Glutamatergic neuron (in vitro differentiated cells): Measurements from ENCODE around the gene C2CD5. TPM values are rescaled to one million over a fixed set of nuclear protein-coding genes. Genes with fewer than 3 reads are reported as not detected.
A peak's percentile ranks its signal among the peaks of the same experiment; 100 is the strongest.
"Not testable (repeated sequence)": the region's sequence is repeated elsewhere in the genome, so short reads cannot be mapped to it uniquely, and the experiment has no call there.

ENCODE experiments used
- DNase-seq: peaks from one replicate; pipeline ENCODE4 v3.0.0; 2022
- H3K27ac Mint-ChIP-seq: one replicate; pipeline ENCODE4 v1.8.0; 2020; ENCODE audit warnings: mild to moderate bottlenecking, mixed read lengths, inconsistent platforms; ENCODE audit not compliant: unreplicated experiment
- H3K27me3 Mint-ChIP-seq: one replicate; pipeline ENCODE4 v1.8.0; 2020; ENCODE audit warnings: mild to moderate bottlenecking, moderate library complexity, mixed read lengths, inconsistent platforms; ENCODE audit not compliant: unreplicated experiment
- H3K36me3 Mint-ChIP-seq: one replicate; pipeline ENCODE4 v1.8.0; 2020; ENCODE audit warnings: mild to moderate bottlenecking, mixed read lengths, inconsistent platforms; ENCODE audit not compliant: unreplicated experiment
- H3K4me1 Mint-ChIP-seq: one replicate; pipeline ENCODE4 v1.8.0; 2020; ENCODE audit warnings: mild to moderate bottlenecking, low read depth, mixed read lengths, inconsistent platforms; ENCODE audit not compliant: unreplicated experiment
- H3K4me3 Mint-ChIP-seq: one replicate; pipeline ENCODE4 v1.8.0; 2020; ENCODE audit warnings: mild to moderate bottlenecking, mixed read lengths, inconsistent platforms; ENCODE audit not compliant: unreplicated experiment
- H3K9me3 Mint-ChIP-seq: one replicate; pipeline ENCODE4 v1.8.0; 2020; ENCODE audit warnings: mild to moderate bottlenecking, moderate library complexity, mixed read lengths, inconsistent platforms; ENCODE audit not compliant: unreplicated experiment
- CTCF ChIP-seq: fragments of 200-600 bp; sonication (generic); IDR thresholded peaks from one replicate; pipeline ENCODE4 v1.5.0; 2021; ENCODE audit not compliant: partially characterized antibody, unreplicated experiment
- total RNA-seq: library from RNA; stranded (reverse); fragmentation: NEBNext Ultra II Directional; extraction: Animal tissue kit (Norgen Biotek cat#: 25700); gene quantifications from one replicate; pipeline ENCODE4 v1.2.1, GENCODE V29; 2021; ENCODE audit not compliant: unreplicated experiment

C2CD5 gene
- total RNA-seq, 1 donor from 2014 or later: 104 TPM

DNA sequence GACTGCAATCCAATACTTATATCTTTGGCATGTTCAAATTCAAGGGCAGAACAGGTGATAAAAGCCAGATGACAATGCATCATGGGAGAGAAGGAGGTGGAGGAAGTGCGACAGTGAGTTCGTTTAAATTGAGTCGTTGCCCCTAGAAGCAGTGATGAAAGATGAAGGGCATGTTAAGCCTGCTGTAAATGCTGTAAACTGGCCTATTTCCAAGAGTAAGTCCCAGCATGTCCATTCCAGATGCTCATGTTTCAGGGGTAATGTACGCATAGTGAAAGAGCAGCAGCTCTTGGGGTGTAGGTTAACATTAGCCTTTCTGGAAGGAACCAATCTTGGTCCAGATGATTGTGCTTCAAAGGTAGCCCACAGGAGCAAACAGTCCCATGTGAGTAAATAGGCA lies 97.1 kb downstream of the C2CD5 start:
- no peaks in the 10 kb centered on the region for H3K27me3 Mint-ChIP-seq
- H3K9me3 Mint-ChIP-seq: no peaks in the 10 kb centered on the region
- DNase-seq: no peak
- no peak overlapping the region for H3K27ac Mint-ChIP-seq
- no peaks in the 10 kb centered on the region for H3K36me3 Mint-ChIP-seq
- no peak overlapping the region for H3K4me3 Mint-ChIP-seq
- peaks cover 1% of the 10 kb centered on the region for H3K4me1 Mint-ChIP-seq
- no peak for TF ChIP-seq CTCF

DNA sequence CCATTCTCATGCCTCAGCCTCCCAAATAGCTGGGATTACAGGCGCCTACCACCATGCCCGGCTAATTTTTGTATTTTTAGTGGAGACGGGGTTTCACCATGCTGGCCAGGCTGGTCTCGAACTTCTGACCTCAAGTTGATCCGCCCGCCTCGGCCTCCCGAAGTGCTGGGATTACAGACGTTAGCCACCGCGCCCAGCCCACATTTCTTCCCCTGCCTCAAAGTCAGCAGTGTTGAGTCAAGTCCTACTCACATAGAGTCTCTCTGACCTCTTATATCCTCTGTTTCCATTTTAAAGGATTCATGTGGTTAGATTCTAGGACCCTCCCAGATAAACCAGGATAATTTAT lies 100.1 kb downstream of the C2CD5 start:
- not testable (repeated sequence) for H3K36me3 Mint-ChIP-seq, H3K27ac Mint-ChIP-seq, H3K27me3 Mint-ChIP-seq, H3K4me3 Mint-ChIP-seq, H3K4me1 Mint-ChIP-seq, DNase-seq, H3K9me3 Mint-ChIP-seq

- H3K27me3 Mint-ChIP-seq: no peaks in the 10 kb centered on the region
- H3K4me1 Mint-ChIP-seq: no peaks in the 10 kb centered on the region
- peaks cover 1% of the 10 kb centered on the region for H3K9me3 Mint-ChIP-seq
- TF ChIP-seq CTCF: peak; percentile 69
- peak; percentile 31 for DNase-seq
- no peaks in the 10 kb centered on the region for H3K36me3 Mint-ChIP-seq
- H3K4me3 Mint-ChIP-seq: no peak overlapping the region
- H3K27ac Mint-ChIP-seq: no peak overlapping the region
Measured at GRCh38 chr12:22443379-22444316, 100.7 kb downstream of the C2CD5 start.

DNA sequence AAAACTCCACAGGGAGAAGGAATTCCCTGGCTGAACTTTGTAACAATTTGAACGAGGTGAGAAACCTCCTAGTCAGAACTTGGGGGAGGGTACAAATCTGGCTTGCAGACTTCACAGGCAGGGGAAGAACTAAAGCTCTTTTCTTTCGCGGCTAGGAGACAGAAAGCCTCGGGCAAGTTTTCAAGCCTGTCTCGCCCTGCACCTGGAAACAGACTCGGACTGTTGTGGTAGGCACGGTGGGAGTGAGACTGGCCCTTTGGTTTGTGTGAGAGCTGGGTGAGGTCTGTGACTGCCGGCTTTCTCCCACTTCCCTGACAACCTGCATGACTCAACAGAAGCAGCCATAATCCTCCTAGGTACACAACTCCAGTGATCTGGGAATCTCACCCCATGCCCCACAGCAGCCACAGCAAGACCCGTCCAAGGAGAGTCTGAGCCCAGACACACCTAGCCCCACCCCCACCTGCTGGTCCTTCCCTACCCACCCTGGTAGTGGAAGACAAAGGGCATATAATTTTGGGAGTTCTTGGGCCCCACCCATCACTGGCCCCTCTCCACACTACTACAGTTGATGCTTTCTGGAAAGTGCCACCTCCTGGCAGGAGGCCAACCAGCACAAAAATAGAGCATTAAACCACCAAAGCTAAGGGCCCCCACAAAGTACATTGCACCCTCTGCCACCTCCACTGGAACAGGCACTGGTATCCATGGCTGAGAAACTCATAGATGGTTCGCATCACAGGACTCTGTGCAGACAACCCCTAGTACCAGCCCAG lies 107.1 kb downstream of the C2CD5 start:
- Mint-ChIP-seq H3K27me3 (no peaks in the 10 kb centered on the region), H3K27ac (no peak overlapping the region), H3K9me3 (peaks cover 1% of the 10 kb centered on the region), H3K36me3 (no peaks in the 10 kb centered on the region), H3K4me1 (no peaks in the 10 kb centered on the region), H3K4me3 (no peak overlapping the region)
- TF ChIP-seq CTCF: no peak
- no peak for DNase-seq

DNA sequence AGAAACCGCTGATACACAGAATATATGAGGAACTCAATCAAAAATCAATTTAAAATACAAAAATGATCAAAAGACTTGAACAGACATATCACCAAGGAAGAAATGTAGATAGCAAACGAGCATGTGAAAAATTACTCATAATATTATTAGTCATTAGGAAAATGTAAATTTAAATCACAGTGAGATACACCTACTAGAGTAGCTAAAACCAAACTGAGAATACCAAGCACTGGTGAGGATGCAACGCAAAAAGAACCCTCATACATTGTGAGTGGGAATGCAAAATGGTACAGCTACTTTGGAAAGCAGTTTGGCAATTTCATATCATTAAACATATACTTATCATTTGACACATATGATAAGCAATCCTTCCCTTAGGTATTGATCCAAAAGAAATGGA lies 108.8 kb downstream of the C2CD5 start:
- Mint-ChIP-seq H3K36me3 (no peaks in the 10 kb centered on the region), H3K27ac (no peak overlapping the region), H3K27me3 (no peaks in the 10 kb centered on the region), H3K4me1 (no peaks in the 10 kb centered on the region), H3K9me3 (peaks cover 1% of the 10 kb centered on the region), H3K4me3 (no peak overlapping the region)
- no peak for TF ChIP-seq CTCF
- no peak for DNase-seq
